WI38 (cell line): ENCODE results near the gene FNDC1.

Experiments
- H3K4me3 ChIP-seq: 2 replicates; pipeline ENCODE4 v1.5.1; 2011; ENCODE audit warnings: low read depth, mild to moderate bottlenecking, control low read depth, low read length
- CTCF ChIP-seq: IDR thresholded peaks from 2 replicates; pipeline ENCODE4 v1.5.1; 2012; ENCODE audit warnings: low read depth, mild to moderate bottlenecking, control low read depth, low read length

FNDC1 gene

GRCh38 chr6:159127701-159128100 lies 41.5 kb upstream of the FNDC1 start:
- no peak overlapping the region for H3K4me3 ChIP-seq
- no peak for TF ChIP-seq CTCF

GRCh38 chr6:159128978-159129377 lies 40.2 kb upstream of the FNDC1 start:
- H3K4me3 ChIP-seq, result no peak overlapping the region
- TF ChIP-seq CTCF, result no peak

- no peak overlapping the region for H3K4me3 ChIP-seq
- TF ChIP-seq CTCF, result no peak
Measured at GRCh38 chr6:159130846-159131245, 38.4 kb upstream of the FNDC1 start.

- TF ChIP-seq CTCF, result no peak
- H3K4me3 ChIP-seq, result no peak overlapping the region
Measured at GRCh38 chr6:159131709-159132108, 37.5 kb upstream of the FNDC1 start.

- TF ChIP-seq CTCF, result no peak
- no peak overlapping the region for H3K4me3 ChIP-seq
Measured at GRCh38 chr6:159132664-159133063, 36.5 kb upstream of the FNDC1 start.

- peak; percentile 95 for TF ChIP-seq CTCF
- H3K4me3 ChIP-seq, result no peak overlapping the region
Measured at GRCh38 chr6:159134701-159135364, 34.4 kb upstream of the FNDC1 start.

- H3K4me3 ChIP-seq, result no peak overlapping the region
- no peak for TF ChIP-seq CTCF
Measured at GRCh38 chr6:159137676-159138075, 31.5 kb upstream of the FNDC1 start.
